Mucosa of descending colon (tissue), 3 donors: ENCODE data around the gene MAGI1. TPM values are rescaled to one million over a fixed set of nuclear protein-coding genes. Genes with fewer than 3 reads are reported as not detected.

Source experiments
- total RNA-seq, 3 donors: library from RNA; stranded (reverse); fragmentation: NEBNext Ultra II Directional in 2 of 3; extraction: Animal tissue kit (Norgen Biotek cat#: 25700) in 2 of 3; gene quantifications; one replicate each; pipeline versions ENCODE4 v1.2.1 to v1.2.4, GENCODE V29; 2021 to 2023
- donor health status: DM: no; HTN: no; CAD: no; lungs with moderate emphysema.
- donor health status: DM: no; HTN: no; CAD: no.
- donor health status: DM: no; HTN: yes; CAD: no.

Gene MAGI1
- total RNA-seq, 3 donors from 2014 or later: 41.9 to 59.6 (median 45.6) TPM

Other genes starting within 250 kb of the MAGI1 start
- 10 to 100 TPM; 15.9 to 25.8 (median 20.2) TPM for gene SLC25A26, start 182.1 kb upstream of the MAGI1 start, total RNA-seq